Astrocyte of the cerebellum (primary cell): Measurements from ENCODE around the gene GRIK1.

Experiments
- DNase-seq: peaks from one replicate; pipeline ENCODE4 v3.0.0-alpha.2; 2011; ENCODE audit warnings: low read depth
- H3K4me3 ChIP-seq: 2 replicates; pipeline ENCODE4 v1.5.1; 2011; ENCODE audit warnings: mild to moderate bottlenecking, low read depth, low read length, moderate library complexity
- CTCF ChIP-seq: IDR thresholded peaks from 2 replicates; pipeline ENCODE4 v1.5.1; 2012; ENCODE audit warnings: low read length, low read depth, moderate library complexity, mild to moderate bottlenecking; ENCODE audit errors: missing control alignments
- in situ Hi-C: cut with HindIII; loops from 2 replicates; pipeline ENCODE4 v1.10.0; 2017; ENCODE audit warnings: low sequenced_read_pairs

GRIK1 gene

DNA sequence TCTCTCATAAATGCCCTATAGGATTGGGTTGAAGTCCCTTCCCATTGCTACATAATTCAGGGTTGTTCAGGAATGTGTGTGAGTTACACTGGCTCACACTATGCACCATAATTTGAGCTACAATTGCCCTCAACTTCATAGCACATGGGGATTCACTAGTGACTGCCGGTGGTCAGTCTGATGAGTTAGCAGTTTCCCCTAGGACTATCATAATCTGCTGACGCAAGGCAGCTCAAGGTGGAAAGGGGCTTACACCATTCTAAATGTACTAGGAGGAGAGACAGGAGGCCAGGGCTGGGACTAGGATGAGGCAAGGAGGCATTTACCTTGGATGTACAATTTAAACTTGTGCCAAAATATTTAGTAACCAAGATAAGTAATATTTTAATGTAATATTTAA, 224.7 kb downstream of the GRIK1 start:
- H3K4me3 ChIP-seq = no peak overlapping the region
- in situ Hi-C loops = no loop called here
- TF ChIP-seq CTCF = no peak
- DNase-seq = no peak

DNA sequence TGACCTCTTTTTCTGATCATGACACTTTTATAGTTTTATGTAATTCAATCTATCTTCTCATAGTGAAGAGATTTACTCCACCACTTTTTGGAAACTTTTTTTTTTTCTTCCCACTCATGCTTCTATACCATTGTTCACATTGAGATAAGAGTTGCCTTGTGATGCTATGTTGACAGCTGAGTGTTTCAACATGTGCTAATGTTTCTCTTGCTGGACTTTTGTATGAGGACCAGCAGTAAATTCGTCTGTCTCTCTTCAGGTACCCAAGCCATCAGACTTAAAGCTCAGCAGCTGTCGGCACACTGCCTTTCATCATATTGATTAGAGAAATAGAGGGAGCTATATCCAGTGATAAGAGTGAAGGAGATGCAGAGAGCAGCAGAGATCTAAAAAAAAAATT, 227.0 kb downstream of the GRIK1 start:
- no peak overlapping the region for H3K4me3 ChIP-seq
- in situ Hi-C loops = no loop called here
- TF ChIP-seq CTCF = no peak
- DNase-seq = no peak

DNA sequence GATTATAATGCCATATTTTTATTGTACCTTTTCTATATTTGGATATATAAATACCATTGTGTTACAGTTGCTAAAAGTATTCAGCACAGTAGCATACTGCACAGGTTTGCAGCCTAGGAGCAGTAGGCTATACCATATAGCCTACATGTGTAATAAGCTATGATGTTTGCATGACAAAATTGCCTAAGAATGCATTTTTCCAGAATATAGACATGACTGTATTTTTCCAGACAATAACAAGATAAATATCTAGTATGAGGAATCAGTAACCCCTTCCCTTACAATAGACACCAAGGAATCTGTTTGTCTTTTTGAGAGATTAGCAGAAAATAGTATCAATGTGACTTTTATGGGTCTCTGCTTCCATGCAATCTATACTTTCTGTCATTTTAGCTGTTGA, 228.6 kb downstream of the GRIK1 start:
- H3K4me3 ChIP-seq = no peak overlapping the region
- no peak for TF ChIP-seq CTCF
- DNase-seq = no peak
- in situ Hi-C loops = no loop called here

- in situ Hi-C loops = no loop called here
- no peak overlapping the region for H3K4me3 ChIP-seq
- TF ChIP-seq CTCF = no peak
- DNase-seq = no peak
These were observed 229.3 kb downstream of the GRIK1 start for GRCh38 chr21:29710498-29710897.

DNA sequence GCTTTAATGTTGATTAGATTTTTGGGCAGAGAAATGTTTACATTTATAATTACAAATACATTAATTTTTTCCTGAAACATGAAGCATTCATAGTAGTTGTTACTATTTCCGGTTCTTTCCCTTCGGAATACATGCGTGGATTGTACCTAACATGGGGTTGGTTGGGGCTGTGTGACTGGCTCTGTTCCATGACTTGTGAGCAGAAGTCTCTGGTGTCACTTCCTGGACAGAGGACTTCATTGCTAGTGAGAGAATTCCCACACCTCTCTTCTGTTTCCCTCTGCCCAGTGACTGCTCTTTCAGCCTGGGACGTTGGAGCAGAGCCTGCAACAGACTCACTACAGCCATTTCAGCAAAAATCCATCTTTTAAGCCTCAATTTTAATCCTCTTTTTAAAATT, 231.4 kb downstream of the GRIK1 start:
- no peak for TF ChIP-seq CTCF
- in situ Hi-C loops = no loop called here
- no peak overlapping the region for H3K4me3 ChIP-seq
- no peak for DNase-seq

DNA sequence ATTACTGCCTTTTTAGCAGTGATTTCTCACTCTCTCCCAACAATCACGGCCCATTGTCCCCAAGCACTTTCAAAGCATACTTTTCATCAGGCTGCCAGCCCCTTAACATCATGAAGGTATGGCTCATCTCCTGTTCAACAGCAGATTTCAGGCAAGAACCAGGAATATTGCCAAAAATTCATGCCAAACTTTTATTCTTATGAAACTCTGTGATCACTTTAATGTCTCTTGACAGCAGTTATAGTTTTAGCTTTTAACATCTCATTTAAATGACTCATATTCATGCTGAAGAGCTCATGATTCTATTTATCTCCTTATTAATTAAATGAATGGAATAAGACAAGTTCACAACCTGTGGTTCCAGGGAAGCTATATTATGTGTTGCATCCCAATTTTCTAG, 235.1 kb downstream of the GRIK1 start:
- in situ Hi-C loops = no loop called here
- DNase-seq = no peak
- H3K4me3 ChIP-seq = no peak overlapping the region
- TF ChIP-seq CTCF = no peak

- TF ChIP-seq CTCF = no peak
- no peak for DNase-seq
- no peak overlapping the region for H3K4me3 ChIP-seq
- in situ Hi-C loops = no loop called here
These were observed 238.1 kb downstream of the GRIK1 start for GRCh38 chr21:29701676-29702075.
